ENCODE measurements around the gene CACNA2D4. TPM values are rescaled to one million over a fixed set of nuclear protein-coding genes. Genes with fewer than 3 reads are reported as not detected.

Gene CACNA2D4
- total and polyA plus RNA-seq, 8 donors = 1.5 to 6.5 (median 1.9) TPM

GRCh38 chr12:1749019-1749418, 169.4 kb downstream of the CACNA2D4 start:
- ATAC-seq (no peak), DNase-seq (no peak)
- Histone ChIP-seq H3K4me1 (no peaks in the 10 kb centered on the region), H3K9me3 (peaks cover 0 to 17% of the 10 kb centered on the region in 2 donors), H3K27ac (no peak overlapping the region), H3K36me3 (peaks cover 0 to 9% of the 10 kb centered on the region in 2 donors), H3K4me3 (no peak overlapping the region), H3K27me3 (no peaks in the 10 kb centered on the region)
- no peak for TF ChIP-seq CTCF (IDR thresholded peaks at IDR 0.05)
- intact Hi-C loops (cut with DNase I) = no loop called here

GRCh38 chr12:1747609-1748008, 170.8 kb downstream of the CACNA2D4 start:
- intact Hi-C loops (cut with DNase I) = no loop called here
- DNase-seq (no peak), ATAC-seq (no peak)
- Histone ChIP-seq H3K4me3 (no peak overlapping the region), H3K27ac (no peak overlapping the region), H3K9me3 (peaks cover 0 to 17% of the 10 kb centered on the region in 2 donors), H3K36me3 (peaks cover 0 to 8% of the 10 kb centered on the region in 2 donors), H3K4me1 (peaks cover 0 to 3% of the 10 kb centered on the region in 2 donors), H3K27me3 (no peaks in the 10 kb centered on the region)
- TF ChIP-seq CTCF (IDR thresholded peaks at IDR 0.05) = no peak

- no peak for ATAC-seq
- intact Hi-C loops (cut with DNase I) = no loop called here
Measured at GRCh38 chr12:1744932-1745331, 173.5 kb downstream of the CACNA2D4 start.

More at GRCh38 chr12:1744932-1745331, 173.5 kb downstream of the CACNA2D4 start:
- Histone ChIP-seq H3K9me3 (peaks cover 0 to 17% of the 10 kb centered on the region in 2 donors), H3K27ac (no peak overlapping the region), H3K4me1 (peaks cover 3 to 30% of the 10 kb centered on the region in 2 donors), H3K27me3 (no peaks in the 10 kb centered on the region), H3K4me3 (no peak overlapping the region), H3K36me3 (peaks cover 0 to 8% of the 10 kb centered on the region in 2 donors)
- no peak for TF ChIP-seq CTCF (IDR thresholded peaks at IDR 0.05)
- DNase-seq = no peak

Other genes with a start within 250 kb of the CACNA2D4 start
- gene ADIPOR2, start 227.6 kb downstream of the CACNA2D4 start, total RNA-seq = 10 to 100 TPM; 52.9 to 66.8 TPM
- gene ADIPOR2, start 227.6 kb downstream of the CACNA2D4 start, polyA plus RNA-seq (ENCODE audit: insufficient read length in 6 of 6) = 10 to 100 TPM; 37.0 to 42.7 (median 40.7) TPM
- gene LRTM2, start 98.1 kb downstream of the CACNA2D4 start, total RNA-seq = not detected
- gene LRTM2, start 98.1 kb downstream of the CACNA2D4 start, polyA plus RNA-seq (ENCODE audit: insufficient read length in 6 of 6) = not detected
- gene DCP1B, start 85.8 kb upstream of the CACNA2D4 start, total RNA-seq = 10 to 100 TPM in 1 of 2 donors, 1 to 10 TPM in 1; 9.8 to 11.2 TPM
- gene DCP1B, start 85.8 kb upstream of the CACNA2D4 start, polyA plus RNA-seq (ENCODE audit: insufficient read length in 6 of 6) = 10 to 100 TPM; 25.2 to 33.4 (median 29.8) TPM
- 10 to 100 TPM; 12.0 to 21.9 TPM for gene CACNA1C, start 134.3 kb upstream of the CACNA2D4 start, total RNA-seq
- 10 to 100 TPM; 11.9 to 16.6 (median 14.2) TPM for gene CACNA1C, start 134.3 kb upstream of the CACNA2D4 start, polyA plus RNA-seq (ENCODE audit: insufficient read length in 6 of 6)